Suppressor macrophage treated with lipopolysaccharide for 1 hour (primary cell): ENCODE data around the gene SLC2A9.
A peak's percentile ranks its signal among the peaks of the same experiment; 100 is the strongest.

ENCODE experiments used
- DNase-seq, 3 donors: peaks; one replicate each; pipeline ENCODE4 v3.0.0-alpha.2; 2020 to 2022

The SLC2A9 gene

GRCh38 chr4:9924750-9925149 lies 96.5 kb downstream of the SLC2A9 start:
- no peak for DNase-seq

GRCh38 chr4:9923195-9923812 lies 98.0 kb downstream of the SLC2A9 start:
- DNase-seq, result no peak

- no peak for DNase-seq
Observed at GRCh38 chr4:9921326-9921725, 100.0 kb downstream of the SLC2A9 start.

- no peak for DNase-seq
Observed at GRCh38 chr4:9920029-9920428, 101.3 kb downstream of the SLC2A9 start.

- DNase-seq, result no peak
Observed at GRCh38 chr4:9919047-9919446, 102.2 kb downstream of the SLC2A9 start.

- DNase-seq, result no peak
Observed at GRCh38 chr4:9918484-9918883, 102.8 kb downstream of the SLC2A9 start.

- no peak for DNase-seq
Observed at GRCh38 chr4:9916937-9917336, 104.4 kb downstream of the SLC2A9 start.

GRCh38 chr4:9916346-9916745 lies 105.0 kb downstream of the SLC2A9 start:
- no peak for DNase-seq

GRCh38 chr4:9913846-9914245 lies 107.5 kb downstream of the SLC2A9 start:
- no peak for DNase-seq

GRCh38 chr4:9906996-9907395 lies 114.3 kb downstream of the SLC2A9 start:
- DNase-seq, result no peak

- DNase-seq, result no peak
Observed at GRCh38 chr4:9904976-9905587, 116.2 kb downstream of the SLC2A9 start.

- DNase-seq, result no peak
Observed at GRCh38 chr4:9903317-9903716, 118.0 kb downstream of the SLC2A9 start.

GRCh38 chr4:9901257-9901656 lies 120.0 kb downstream of the SLC2A9 start:
- DNase-seq, result peak; percentile 47 to 63 (median 51)

GRCh38 chr4:9900633-9901032 lies 120.7 kb downstream of the SLC2A9 start:
- DNase-seq, result peak; percentile 59 to 72 (median 60)

GRCh38 chr4:9899306-9900055 lies 121.8 kb downstream of the SLC2A9 start:
- no peak for DNase-seq

GRCh38 chr4:9898596-9899305 lies 122.5 kb downstream of the SLC2A9 start:
- DNase-seq, result peak; percentile 40 to 61 (median 55)

- DNase-seq, result peak; percentile 7 to 52 (median 18)
Observed at GRCh38 chr4:9895333-9895705, 126.0 kb downstream of the SLC2A9 start.

GRCh38 chr4:9894644-9895332 lies 126.5 kb downstream of the SLC2A9 start:
- DNase-seq, result peak; percentile 59 to 77 (median 61)

GRCh38 chr4:9893329-9894108 lies 127.8 kb downstream of the SLC2A9 start:
- DNase-seq, result no peak

- DNase-seq, result no peak
Observed at GRCh38 chr4:9891740-9892139, 129.6 kb downstream of the SLC2A9 start.

- DNase-seq, result peak; percentile 42 to 59 (median 45)
Observed at GRCh38 chr4:9891056-9891455, 130.2 kb downstream of the SLC2A9 start.

GRCh38 chr4:9889306-9889705 lies 132.0 kb downstream of the SLC2A9 start:
- no peak for DNase-seq
